Hepatocyte (in vitro differentiated cells): ENCODE results near the gene STK38L. TPM values are rescaled to one million over a fixed set of nuclear protein-coding genes. Genes with fewer than 3 reads are reported as not detected.
A peak's percentile ranks its signal among the peaks of the same experiment; 100 is the strongest.

ENCODE experiments used
- DNase-seq: peaks from one replicate; pipeline ENCODE4 v3.0.0-alpha.2; 2016; ENCODE audit warnings: low spot score
- H2AFZ ChIP-seq: fragments of 200-600 bp; sonication (generic); 2 replicates; pipeline ENCODE4 v1.6.0; 2016; ENCODE audit warnings: antibody characterized with exemption, mild to moderate bottlenecking
- H3K27ac ChIP-seq: fragments of 200-600 bp; sonication (generic); 2 replicates; pipeline ENCODE4 v1.5.1; 2016; ENCODE audit warnings: mild to moderate bottlenecking
- H3K27me3 ChIP-seq: fragments of 200-600 bp; sonication (generic); 2 replicates; pipeline ENCODE4 v1.6.1; 2016
- H3K36me3 ChIP-seq: fragments of 200-600 bp; sonication (generic); replicated peaks from 2 replicates; pipeline ENCODE4 v1.5.1; 2016; ENCODE audit warnings: low read depth; ENCODE audit not compliant: insufficient read depth
- H3K4me1 ChIP-seq: fragments of 200-600 bp; sonication (generic); 2 replicates; pipeline ENCODE4 v1.5.1; 2016; ENCODE audit warnings: mild to moderate bottlenecking, moderate library complexity; ENCODE audit not compliant: insufficient read depth
- H3K4me2 ChIP-seq: fragments of 200-600 bp; sonication (generic); 2 replicates; pipeline ENCODE4 v1.6.0; 2016
- H3K4me3 ChIP-seq: fragments of 200-600 bp; sonication (generic); 2 replicates; pipeline ENCODE4 v1.5.1; 2016; ENCODE audit warnings: mild to moderate bottlenecking
- H3K79me2 ChIP-seq: fragments of 200-600 bp; sonication (generic); 2 replicates; pipeline ENCODE4 v1.6.0; 2017; ENCODE audit warnings: mild to moderate bottlenecking
- H3K9me2 ChIP-seq: fragments of 200-600 bp; sonication (generic); replicated peaks from 2 replicates; pipeline ENCODE4 v1.6.0; 2017; ENCODE audit warnings: mild to moderate bottlenecking; ENCODE audit not compliant: insufficient read depth
- H3K9me3 ChIP-seq: fragments of 200-600 bp; sonication (generic); 2 replicates; pipeline ENCODE4 v1.5.1; 2016; ENCODE audit warnings: low read depth, mild to moderate bottlenecking
- H4K20me1 ChIP-seq: fragments of 200-600 bp; sonication (generic); 2 replicates; pipeline ENCODE4 v1.6.0; 2016; ENCODE audit warnings: mild to moderate bottlenecking; ENCODE audit not compliant: insufficient read depth, poor library complexity, severe bottlenecking
- EZH2 ChIP-seq: fragments of 200-600 bp; sonication (generic); IDR thresholded peaks from 2 replicates; pipeline ENCODE4 v1.6.1; 2016; ENCODE audit warnings: antibody characterized with exemption, mild to moderate bottlenecking, borderline replicate concordance
- EZH2phosphoT487 ChIP-seq: fragments of 200-600 bp; sonication (generic); IDR thresholded peaks from one replicate; pipeline ENCODE4 v1.6.1; 2018; ENCODE audit warnings: antibody characterized with exemption, mild to moderate bottlenecking, low read depth, moderate library complexity; ENCODE audit not compliant: unreplicated experiment, severe bottlenecking
- WGBS: methylation state at CpG from one replicate; pipeline ENCODE4 v1.1.6; 2016; ENCODE audit warnings: low lambda C conversion rate; ENCODE audit errors: missing lambda C conversion rate; 5-methylcytosine and 5-hydroxymethylcytosine counted together
- polyA plus RNA-seq: library from polyadenylated mRNA; unstranded; fragments of >200 nt; fragmentation: Nextera tagmentation; extraction: Ambion mirVana; gene quantifications from 2 replicates; pipeline ENCODE4 v1.2.1, GENCODE V29; 2016
- total RNA-seq: library from RNA; depleted of rRNA; stranded (reverse); fragments of >200 nt; gene quantifications from 2 replicates; pipeline ENCODE4 v1.2.3, GENCODE V29; 2014
- TF ChIP-seq, protein P1 (sequence below): fragments of 200-600 bp; sonication (generic); IDR thresholded peaks from 2 replicates; pipeline ENCODE4 v1.5.1; 2016; ENCODE audit warnings: antibody characterized with exemption, mild to moderate bottlenecking; ENCODE audit not compliant: poor library complexity

The STK38L gene
- total and polyA plus RNA-seq, 2 experiments from 2014 or later: 18.8 to 36.7 TPM

DNA sequence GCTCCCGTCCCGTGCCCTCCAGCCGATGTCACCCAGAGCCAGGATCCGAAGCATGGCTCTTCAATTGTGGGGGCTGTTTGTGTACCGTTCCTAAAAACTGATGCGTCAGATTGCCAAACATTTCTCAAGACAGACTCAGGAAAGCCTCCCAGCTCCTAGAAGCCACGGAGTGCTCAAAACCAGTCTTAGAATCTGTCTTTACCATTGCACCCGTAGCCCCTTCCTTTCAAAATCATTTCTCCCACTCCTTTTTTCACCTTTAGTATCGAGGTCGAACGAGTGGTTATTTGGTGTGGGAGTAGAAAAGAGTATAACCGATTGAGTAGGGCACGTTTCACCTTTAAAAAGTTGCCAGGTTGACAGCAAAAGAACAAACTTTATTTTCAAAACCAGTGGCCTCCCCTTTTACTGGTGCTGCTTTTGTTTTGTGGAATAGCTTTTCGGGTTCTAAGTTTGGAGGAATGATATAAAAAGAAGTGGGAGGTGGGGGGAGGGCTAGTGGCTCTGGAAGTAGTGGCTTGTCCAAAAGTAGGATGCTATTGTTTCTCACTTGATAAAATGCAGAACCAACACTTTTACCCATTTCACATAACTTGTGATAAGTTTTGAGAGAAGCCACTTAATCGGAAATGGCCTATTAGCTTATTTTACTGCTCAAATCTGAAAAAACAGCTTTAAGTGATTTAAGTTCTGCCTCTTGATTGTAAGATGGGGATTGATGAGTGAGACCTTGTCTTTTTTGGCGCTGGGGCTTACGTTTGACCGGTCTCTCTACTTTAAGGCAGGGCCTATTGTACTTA is 803 bp downstream of the STK38L start:
- H3K36me3 ChIP-seq: no peaks in the 10 kb centered on the region
- TF ChIP-seq EZH2: no peak
- TF ChIP-seq, protein P1, sequence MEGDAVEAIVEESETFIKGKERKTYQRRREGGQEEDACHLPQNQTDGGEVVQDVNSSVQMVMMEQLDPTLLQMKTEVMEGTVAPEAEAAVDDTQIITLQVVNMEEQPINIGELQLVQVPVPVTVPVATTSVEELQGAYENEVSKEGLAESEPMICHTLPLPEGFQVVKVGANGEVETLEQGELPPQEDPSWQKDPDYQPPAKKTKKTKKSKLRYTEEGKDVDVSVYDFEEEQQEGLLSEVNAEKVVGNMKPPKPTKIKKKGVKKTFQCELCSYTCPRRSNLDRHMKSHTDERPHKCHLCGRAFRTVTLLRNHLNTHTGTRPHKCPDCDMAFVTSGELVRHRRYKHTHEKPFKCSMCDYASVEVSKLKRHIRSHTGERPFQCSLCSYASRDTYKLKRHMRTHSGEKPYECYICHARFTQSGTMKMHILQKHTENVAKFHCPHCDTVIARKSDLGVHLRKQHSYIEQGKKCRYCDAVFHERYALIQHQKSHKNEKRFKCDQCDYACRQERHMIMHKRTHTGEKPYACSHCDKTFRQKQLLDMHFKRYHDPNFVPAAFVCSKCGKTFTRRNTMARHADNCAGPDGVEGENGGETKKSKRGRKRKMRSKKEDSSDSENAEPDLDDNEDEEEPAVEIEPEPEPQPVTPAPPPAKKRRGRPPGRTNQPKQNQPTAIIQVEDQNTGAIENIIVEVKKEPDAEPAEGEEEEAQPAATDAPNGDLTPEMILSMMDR: no peak
- no peak for TF ChIP-seq EZH2phosphoT487
- peak overlapping the region; percentile 94 for H3K4me3 ChIP-seq
- peak overlapping the region; percentile 83 for H3K27ac ChIP-seq
- no peaks in the 10 kb centered on the region for H3K9me2 ChIP-seq
- peaks cover 20% of the 10 kb centered on the region for H3K4me1 ChIP-seq
- no peaks in the 10 kb centered on the region for H3K27me3 ChIP-seq
- no peaks in the 10 kb centered on the region for H3K9me3 ChIP-seq
- peaks cover 6% of the 10 kb centered on the region for H4K20me1 ChIP-seq
- peak overlapping the region; percentile 52 for H2AFZ ChIP-seq
- DNase-seq: no peak
- peak overlapping the region; percentile 76 for H3K4me2 ChIP-seq
- WGBS: 4% methylated on average over 18 of the region's 18 CpGs
- peaks cover 48% of the 10 kb centered on the region for H3K79me2 ChIP-seq

DNA sequence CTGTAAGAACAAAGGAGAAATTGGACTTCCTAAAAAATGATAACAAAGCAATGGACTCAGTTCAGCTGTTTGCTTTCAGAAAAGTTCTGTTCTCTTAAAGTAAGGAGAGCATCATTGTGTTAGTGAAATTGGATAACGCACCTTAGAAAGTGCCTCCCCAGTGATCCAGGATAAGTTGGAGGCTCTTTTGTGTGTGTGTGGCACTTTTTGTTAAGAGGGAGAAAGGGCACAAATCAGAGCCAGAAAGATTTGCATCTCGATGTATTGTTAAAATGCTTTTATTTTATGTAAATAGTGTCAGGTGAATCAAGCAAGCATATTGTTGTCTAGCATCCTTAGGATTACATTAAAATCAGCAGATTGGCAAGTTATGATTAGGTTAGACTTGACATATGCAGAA is 2.1 kb downstream of the STK38L start:
- H3K4me1 ChIP-seq: peaks cover 20% of the 10 kb centered on the region
- 74% methylated on average over 2 of the region's 2 CpGs for whole genome bisulfite sequencing

DNA sequence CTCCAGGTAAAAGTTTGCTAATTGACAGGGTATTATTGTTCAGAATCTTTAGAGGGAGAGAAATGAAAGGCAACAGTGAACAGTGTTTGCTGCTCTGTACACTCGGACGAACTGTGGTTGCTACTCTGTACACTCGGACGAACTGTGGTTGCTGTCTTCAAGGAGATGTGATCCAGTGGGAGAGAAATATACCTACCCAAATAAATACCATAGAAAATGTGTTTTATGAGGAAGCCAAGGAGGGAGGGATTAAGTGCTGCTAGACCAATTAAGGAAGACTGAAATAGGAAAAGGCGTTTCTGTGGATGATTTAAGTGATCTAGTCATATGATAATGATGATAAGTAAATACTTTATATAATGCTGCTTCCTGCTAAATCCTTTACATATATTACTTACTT is 2.7 kb downstream of the STK38L start:
- TF ChIP-seq EZH2: no peak
- TF ChIP-seq, protein P1: no peak
- no peak for TF ChIP-seq EZH2phosphoT487
- H4K20me1 ChIP-seq: peaks cover 6% of the 10 kb centered on the region
- no peaks in the 10 kb centered on the region for H3K9me3 ChIP-seq
- peak overlapping the region; percentile 76 for H3K4me2 ChIP-seq
- no peaks in the 10 kb centered on the region for H3K9me2 ChIP-seq
- H3K4me1 ChIP-seq: peaks cover 20% of the 10 kb centered on the region
- H3K27me3 ChIP-seq: no peaks in the 10 kb centered on the region
- no peak for DNase-seq
- no peak overlapping the region for H2AFZ ChIP-seq
- no peak overlapping the region for H3K4me3 ChIP-seq
- peaks cover 67% of the 10 kb centered on the region for H3K79me2 ChIP-seq
- H3K36me3 ChIP-seq: no peaks in the 10 kb centered on the region
- H3K27ac ChIP-seq: no peak overlapping the region
- 67% methylated on average over 5 of the region's 5 CpGs for WGBS

More for the DNA sequence above, 2.1 kb downstream of the STK38L start:
- Histone ChIP-seq H2AFZ (no peak overlapping the region), H3K4me2 (peak overlapping the region; percentile 76), H3K4me3 (peak overlapping the region; percentile 94), H3K36me3 (no peaks in the 10 kb centered on the region), H3K79me2 (peaks cover 61% of the 10 kb centered on the region), H3K9me3 (no peaks in the 10 kb centered on the region), H3K9me2 (no peaks in the 10 kb centered on the region), H3K27me3 (no peaks in the 10 kb centered on the region), H4K20me1 (peaks cover 6% of the 10 kb centered on the region), H3K27ac (peak overlapping the region; percentile 83)
- TF ChIP-seq, protein P1: no peak
- no peak for TF ChIP-seq EZH2phosphoT487
- no peak for TF ChIP-seq EZH2
- DNase-seq: no peak
